Uterus (tissue), 4 donors: ENCODE data around the gene ABCA2. TPM values are rescaled to one million over a fixed set of nuclear protein-coding genes. Genes with fewer than 3 reads are reported as not detected.

Experiments
- DNase-seq, 2 donors: peaks; one replicate each; pipeline ENCODE4 v3.0.0-alpha.2; 2019 to 2020
- H3K27ac ChIP-seq, 2 donors: fragments of 200-600 bp; sonication (generic); 1 replicate in 1 of 2; 2 replicates in 1 of 2; pipeline ENCODE4 v1.5.1; 2016 to 2018
- H3K27me3 ChIP-seq, 2 donors: fragments of 200-600 bp; sonication (generic); one replicate each; pipeline ENCODE4 v1.5.1; 2018 to 2019; ENCODE audit warnings: control low read depth in 1 of 2
- H3K36me3 ChIP-seq, 2 donors: fragments of 200-600 bp; sonication (generic); one replicate each; pipeline ENCODE4 v1.5.1; 2019; ENCODE audit warnings: control low read depth in 1 of 2
- H3K4me1 ChIP-seq, 2 donors: fragments of 200-600 bp; sonication (generic); one replicate each; pipeline ENCODE4 v1.5.1; 2018 to 2019; ENCODE audit warnings: control low read depth in 1 of 2
- H3K4me3 ChIP-seq, 2 donors: fragments of 200-600 bp; sonication (generic); 1 replicate in 1 of 2; 2 replicates in 1 of 2; pipeline ENCODE4 v1.5.1; 2018 to 2019; ENCODE audit warnings: mild to moderate bottlenecking in 1 of 2
- H3K9me3 ChIP-seq, 2 donors: fragments of 200-600 bp; sonication (generic); one replicate each; pipeline ENCODE4 v1.5.1; 2019; ENCODE audit warnings: control low read depth in 1 of 2
- CTCF ChIP-seq, 4 experiments: fragments of 200-600 bp in 2 of 4; fragments of 450-650 bp in 2 of 4; sonication (generic) in 2 of 4; IDR thresholded peaks; one replicate each; pipeline ENCODE4 v1.5.1; 2016 to 2019; ENCODE audit warnings: antibody characterized with exemption in 4 of 4, mild to moderate bottlenecking in 2 of 4, moderate library complexity in 1 of 4
- POLR2A ChIP-seq, 2 donors: fragments of 450-650 bp; IDR thresholded peaks; one replicate each; pipeline ENCODE4 v1.6.1; 2016; ENCODE audit warnings: antibody characterized with exemption in 2 of 2, mild to moderate bottlenecking in 1 of 2, moderate library complexity in 1 of 2
- intact Hi-C: fragments of 100-400 bp; cut with DNase I; formaldehyde crosslinking; loops from one replicate; pipeline ENCODE4 v1.15.1; 2023; ENCODE audit warnings: low total_unique reads
- total RNA-seq, 4 donors: library from RNA; depleted of rRNA in 3 of 4; stranded (reverse); fragments of >200 nt in 3 of 4; gene quantifications; one replicate each; pipeline versions ENCODE4 v1.1.0 to v1.2.4, GENCODE V29; 2014 to 2023
- donor health status: DM: yes; HTN: yes; CAD: no.

The ABCA2 gene
- total RNA-seq, 4 donors from 2014 or later: 24.8 to 36.9 (median 26.1) TPM

- H3K4me3 ChIP-seq: no peak within 1 kb of the TSS
- no peaks in the 10 kb centered on the region for H3K27me3 ChIP-seq
- intact Hi-C loops: loop anchor here (5.0 kb wide), 1 partner anchor 245 kb away; no protein-coding TSS in a partner anchor
- no peak for DNase-seq
- peaks cover 0 to 18% of the 10 kb centered on the region in 2 donors for H3K4me1 ChIP-seq
- no peak within 1 kb of the TSS for H3K27ac ChIP-seq
- no peak for TF ChIP-seq POLR2A (IDR thresholded peaks at IDR 0.05)
- TF ChIP-seq CTCF (IDR thresholded peaks at IDR 0.05): no peak
- H3K9me3 ChIP-seq: no peaks in the 10 kb centered on the region
- no peaks in the 10 kb centered on the region for H3K36me3 ChIP-seq
Measured at GRCh38 chr9:137031904-137032640, 4.0 kb upstream of the ABCA2 start, which contains the start of gene FUT7. FUT7 (minus strand) TSS chr9:137032088; CDS start chr9:137031991, 97 bp downstream.

GRCh38 chr9:137030538-137031527, 2.8 kb upstream of the ABCA2 start:
- H3K36me3 ChIP-seq: no peaks in the 10 kb centered on the region
- TF ChIP-seq CTCF (IDR thresholded peaks at IDR 0.05) (no peak), POLR2A (IDR thresholded peaks at IDR 0.05) (no peak)
- no peak for DNase-seq
- no peaks in the 10 kb centered on the region for H3K27me3 ChIP-seq
- H3K9me3 ChIP-seq: no peaks in the 10 kb centered on the region
- intact Hi-C loops: loop anchor here (5.0 kb wide), 1 partner anchor 244 kb away; no protein-coding TSS in a partner anchor
- H3K4me1 ChIP-seq: peaks cover 0 to 18% of the 10 kb centered on the region in 2 donors
- no peak overlapping the region for H3K27ac ChIP-seq
- no peak overlapping the region for H3K4me3 ChIP-seq

GRCh38 chr9:137030006-137030405, 2.0 kb upstream of the ABCA2 start:
- Histone ChIP-seq H3K4me1 (peaks cover 0 to 18% of the 10 kb centered on the region in 2 donors), H3K27ac (no peak overlapping the region), H3K27me3 (no peaks in the 10 kb centered on the region), H3K4me3 (no peak overlapping the region), H3K36me3 (no peaks in the 10 kb centered on the region), H3K9me3 (no peaks in the 10 kb centered on the region)
- intact Hi-C loops: loop anchor here (5.0 kb wide), 1 partner anchor 243 kb away; no protein-coding TSS in a partner anchor
- DNase-seq: no peak
- TF ChIP-seq POLR2A (IDR thresholded peaks at IDR 0.05): no peak
- TF ChIP-seq CTCF (IDR thresholded peaks at IDR 0.05): no peak

- TF ChIP-seq POLR2A (IDR thresholded peaks at IDR 0.05): no peak
- TF ChIP-seq CTCF (IDR thresholded peaks at IDR 0.05): peak; percentile 70 to 80 (median 74)
- Histone ChIP-seq H3K9me3 (no peaks in the 10 kb centered on the region), H3K4me3 (peak overlapping the region in 1 of 2 donors; percentile 38), H3K36me3 (no peaks in the 10 kb centered on the region), H3K27ac (no peak overlapping the region), H3K27me3 (no peaks in the 10 kb centered on the region), H3K4me1 (peaks cover 0 to 18% of the 10 kb centered on the region in 2 donors)
- intact Hi-C loops: no loop called here
- peak; percentile 65 to 72 for DNase-seq
Measured at GRCh38 chr9:137029058-137029936, 1.3 kb upstream of the ABCA2 start.
